ENCODE data around the gene DNAH3.

- TF ChIP-seq MYC (IDR thresholded peaks at IDR 0.05; ENCODE audit: low read depth, low read length) (no peak), CTCF (IDR thresholded peaks at IDR 0.05; ENCODE audit: low read depth, low read length) (no peak)
Observed at GRCh38 chr16:20897253-20897897, 253.3 kb downstream of the DNAH3 start.

All from NB4 (cell line).